NOMO-1 treated with dmso at 0.1 percent for 144 hours (cell line): Measurements from ENCODE around the gene FAM234B.
"Not testable (repeated sequence)": the region's sequence is repeated elsewhere in the genome, so short reads cannot be mapped to it uniquely, and the experiment has no call there.

Source experiments
- DNase-seq: peaks from one replicate; lab custom pipeline; 2025; ENCODE audit not compliant: unreplicated experiment; lab: John Stamatoyannopoulos, UW

Gene FAM234B

GRCh38 chr12:13023811-13024530 lies 20.2 kb upstream of the FAM234B start:
- no peak for DNase-seq

- peak; percentile 12 for DNase-seq
These were observed 19.7 kb upstream of the FAM234B start for GRCh38 chr12:13024531-13024916.

GRCh38 chr12:13026286-13026685 lies 17.9 kb upstream of the FAM234B start:
- DNase-seq, result no peak

- DNase-seq, result no peak
These were observed 17.1 kb upstream of the FAM234B start for GRCh38 chr12:13027032-13027431.

GRCh38 chr12:13027508-13027907 lies 16.7 kb upstream of the FAM234B start:
- no peak for DNase-seq

GRCh38 chr12:13028825-13029570 lies 15.2 kb upstream of the FAM234B start:
- no peak for DNase-seq

GRCh38 chr12:13030541-13031291 lies 13.5 kb upstream of the FAM234B start:
- DNase-seq, result no peak

GRCh38 chr12:13032164-13032563 lies 12.0 kb upstream of the FAM234B start:
- DNase-seq, result no peak

GRCh38 chr12:13033476-13033875 lies 10.7 kb upstream of the FAM234B start:
- DNase-seq, result no peak

GRCh38 chr12:13035335-13035734 lies 8.8 kb upstream of the FAM234B start:
- not testable (repeated sequence) for DNase-seq

GRCh38 chr12:13036881-13037280 lies 7.3 kb upstream of the FAM234B start:
- DNase-seq, result no peak

GRCh38 chr12:13038491-13039161 lies 5.6 kb upstream of the FAM234B start:
- no peak for DNase-seq

- DNase-seq, result no peak
These were observed 4.7 kb upstream of the FAM234B start for GRCh38 chr12:13039328-13039956.

GRCh38 chr12:13041224-13041623 lies 3.0 kb upstream of the FAM234B start:
- DNase-seq, result no peak

GRCh38 chr12:13042666-13043230 lies 1.4 kb upstream of the FAM234B start:
- DNase-seq, result no peak

- no peak for DNase-seq
These were observed 722 bp downstream of the FAM234B start for GRCh38 chr12:13044906-13045299.

- no peak for DNase-seq
These were observed 1.6 kb downstream of the FAM234B start for GRCh38 chr12:13045816-13046215.

GRCh38 chr12:13046964-13047363 lies 2.8 kb downstream of the FAM234B start:
- no peak for DNase-seq

GRCh38 chr12:13049816-13050215 lies 5.6 kb downstream of the FAM234B start:
- no peak for DNase-seq

- no peak for DNase-seq
These were observed 8.2 kb downstream of the FAM234B start for GRCh38 chr12:13052421-13052820.
